ENCODE results near the gene TMEM218. TPM values are rescaled to one million over a fixed set of nuclear protein-coding genes. Genes with fewer than 3 reads are reported as not detected.
"Not testable (repeated sequence)": the region's sequence is repeated elsewhere in the genome, so short reads cannot be mapped to it uniquely, and the experiment has no call there.

The TMEM218 gene
- total RNA-seq, 1 experiment from 2014 or later, result 33.2 TPM

DNA sequence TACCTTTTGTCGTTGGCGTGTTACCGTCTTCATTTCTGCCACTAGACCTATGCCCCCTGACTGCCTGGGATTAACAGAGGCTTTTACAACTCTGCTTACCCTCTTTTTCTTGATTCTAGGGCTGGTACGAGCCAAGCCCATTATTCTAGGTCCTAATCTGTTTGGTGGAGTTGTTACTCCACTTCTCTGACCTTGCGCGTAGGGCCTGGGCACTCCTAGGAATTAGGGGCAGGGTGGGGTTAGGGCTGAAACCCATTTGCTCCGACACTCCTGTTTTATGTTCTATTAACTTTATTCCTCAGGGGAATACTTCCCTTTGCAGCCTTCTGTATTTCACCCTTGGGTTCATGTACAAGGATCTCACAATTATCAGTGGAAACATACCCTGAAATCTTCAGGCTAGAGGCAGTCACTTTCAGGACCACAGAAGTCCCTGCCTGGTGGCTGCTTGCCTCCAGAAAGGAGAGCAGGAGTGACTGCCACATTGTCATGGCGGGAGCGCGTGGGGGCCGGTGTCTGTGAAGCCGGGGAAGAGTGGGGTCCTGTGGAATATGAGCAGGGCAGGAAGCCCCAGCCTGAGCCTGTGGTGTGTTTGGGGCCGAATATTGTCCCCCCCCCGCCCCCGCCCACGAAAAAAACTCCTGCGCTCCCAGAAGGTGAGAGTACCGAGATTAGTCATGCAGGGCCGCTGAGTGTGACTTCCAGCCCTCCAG is 49.1 kb downstream of the TMEM218 start:
- no peak for DNase-seq (ENCODE audit: extremely low read depth, low read depth)

DNA sequence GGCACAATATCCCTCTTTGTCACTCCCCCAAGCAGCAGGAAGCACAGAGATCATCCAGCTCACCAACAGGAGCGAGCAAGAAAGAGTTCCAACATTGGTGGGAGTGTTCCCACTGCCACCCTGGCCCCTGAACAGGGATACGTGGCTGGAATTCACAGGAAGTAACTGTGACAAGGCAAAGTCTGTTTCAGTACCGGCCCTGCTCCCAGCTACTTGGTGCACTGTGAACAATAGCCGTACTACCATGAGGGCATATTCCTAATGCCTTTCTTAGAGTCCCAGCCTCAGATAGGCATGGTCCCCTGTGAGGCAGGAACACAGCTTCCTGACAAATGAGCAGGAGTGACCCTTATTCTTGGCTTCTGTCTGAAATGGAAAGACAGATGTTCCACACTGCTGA is 50.1 kb downstream of the TMEM218 start:
- no peak for DNase-seq (ENCODE audit: extremely low read depth, low read depth)

DNA sequence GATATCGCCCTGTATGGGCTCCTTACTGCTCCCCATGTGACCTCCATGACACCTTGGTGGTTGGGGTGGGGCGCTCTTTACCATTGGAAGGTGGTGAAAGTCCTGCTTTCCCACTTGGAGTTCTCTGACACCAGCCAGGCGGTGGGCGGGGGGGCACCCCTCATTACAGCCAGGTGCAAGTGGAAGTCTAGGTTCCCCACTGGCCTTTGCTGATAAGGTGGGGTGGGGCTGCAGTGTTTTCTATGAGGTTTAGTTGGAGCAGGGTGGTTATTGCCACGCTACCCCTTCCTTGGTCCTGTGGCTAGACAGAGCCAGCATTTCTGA is 53.8 kb downstream of the TMEM218 start:
- DNase-seq (ENCODE audit: extremely low read depth, low read depth), result no peak

- DNase-seq (ENCODE audit: extremely low read depth, low read depth), result no peak
Observed at GRCh38 chr11:125056931-125057692, 54.3 kb downstream of the TMEM218 start.

DNA sequence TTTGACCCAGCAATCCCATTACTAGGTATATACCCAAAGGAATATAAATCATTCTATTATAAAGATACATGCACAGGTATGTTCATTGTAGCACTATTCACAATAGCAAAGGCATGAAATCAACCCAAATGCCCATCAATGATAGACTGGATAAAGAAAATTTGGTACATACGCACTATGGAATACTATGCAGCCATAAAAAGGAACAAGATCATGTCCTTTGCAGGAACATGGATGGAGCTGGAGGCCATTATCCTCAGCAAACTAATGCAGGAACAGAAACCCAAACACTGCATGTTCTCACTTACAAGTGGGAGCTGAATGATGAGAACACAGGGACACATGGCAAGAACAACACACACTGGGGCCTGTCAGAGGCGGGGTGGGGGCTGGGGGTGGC is 55.3 kb downstream of the TMEM218 start:
- DNase-seq (ENCODE audit: extremely low read depth, low read depth), result not testable (repeated sequence)

GRCh38 chr11:125055107-125055715 is 56.2 kb downstream of the TMEM218 start:
- no peak for DNase-seq (ENCODE audit: extremely low read depth, low read depth)

DNA sequence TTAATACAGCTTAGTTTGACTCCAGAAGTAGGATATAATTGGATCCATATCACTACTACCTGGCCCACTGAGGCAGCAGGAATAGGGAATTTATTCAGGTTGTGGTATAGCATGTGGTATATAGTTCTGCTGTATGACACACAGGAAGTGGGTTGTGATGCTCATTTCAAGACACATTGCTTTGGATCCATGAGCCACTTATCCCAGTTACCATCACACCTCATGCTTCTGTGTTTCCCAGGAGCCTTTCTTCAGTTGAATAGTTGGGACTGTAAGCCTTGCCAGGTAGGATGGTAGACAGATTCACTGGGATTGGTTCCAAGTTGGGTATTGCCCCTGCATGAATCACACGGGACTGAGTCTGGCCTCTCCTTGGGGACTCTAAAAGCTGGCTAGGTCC is 58.3 kb downstream of the TMEM218 start:
- no peak for DNase-seq (ENCODE audit: extremely low read depth, low read depth)

DNA sequence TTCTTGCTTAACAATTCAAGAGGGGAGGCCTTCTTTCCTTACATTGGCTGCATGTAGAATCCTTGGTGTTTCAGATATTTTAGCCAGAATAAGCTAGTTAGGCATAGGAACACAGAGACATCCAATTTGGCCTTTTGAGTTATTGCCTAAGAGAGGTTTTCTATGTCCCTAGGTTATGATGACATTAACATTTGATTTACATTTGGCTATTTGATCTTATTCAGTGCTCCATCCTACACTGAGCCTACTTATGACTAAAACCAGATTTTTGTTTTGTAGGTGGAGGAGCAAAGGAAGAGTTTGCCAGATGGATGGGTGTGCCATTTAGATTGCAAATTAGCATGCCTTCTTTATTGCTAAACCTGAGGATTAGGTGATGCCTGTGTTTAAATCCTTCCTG is 59.4 kb downstream of the TMEM218 start:
- DNase-seq (ENCODE audit: extremely low read depth, low read depth), result no peak

GRCh38 chr11:125049164-125049792 is 62.1 kb downstream of the TMEM218 start:
- no peak for DNase-seq (ENCODE audit: extremely low read depth, low read depth)

Other genes starting within 250 kb of the TMEM218 start
- 7.9 and 8.9 TPM in 2 replicates for gene ROBO3, start 246.2 kb downstream of the TMEM218 start, total RNA-seq (2014; rRNA removed; shearing (Covaris generic))
- not detected in 2 replicates for gene ROBO4, start 213.8 kb downstream of the TMEM218 start, total RNA-seq (2014; rRNA removed; shearing (Covaris generic))
- gene HEPN1, start 192.4 kb downstream of the TMEM218 start, total RNA-seq (2014; rRNA removed; shearing (Covaris generic)), result not detected in 2 replicates
- gene HEPACAM, start 175.6 kb downstream of the TMEM218 start, total RNA-seq (2014; rRNA removed; shearing (Covaris generic)), result not detected in 2 replicates
- 1.8 and 2.3 TPM in 2 replicates for gene CCDC15, start 157.4 kb downstream of the TMEM218 start, total RNA-seq (2014; rRNA removed; shearing (Covaris generic))
- gene SLC37A2, start 48.3 kb downstream of the TMEM218 start, total RNA-seq (2014; rRNA removed; shearing (Covaris generic)), result 0.17 and 0.40 TPM in 2 replicates
- gene PKNOX2, start 53.1 kb upstream of the TMEM218 start, total RNA-seq (2014; rRNA removed; shearing (Covaris generic)), result not detected in 2 replicates

Measured in NCI-H460 (cell line).